ENCODE measurements around the gene ATXN7L1.

DNA sequence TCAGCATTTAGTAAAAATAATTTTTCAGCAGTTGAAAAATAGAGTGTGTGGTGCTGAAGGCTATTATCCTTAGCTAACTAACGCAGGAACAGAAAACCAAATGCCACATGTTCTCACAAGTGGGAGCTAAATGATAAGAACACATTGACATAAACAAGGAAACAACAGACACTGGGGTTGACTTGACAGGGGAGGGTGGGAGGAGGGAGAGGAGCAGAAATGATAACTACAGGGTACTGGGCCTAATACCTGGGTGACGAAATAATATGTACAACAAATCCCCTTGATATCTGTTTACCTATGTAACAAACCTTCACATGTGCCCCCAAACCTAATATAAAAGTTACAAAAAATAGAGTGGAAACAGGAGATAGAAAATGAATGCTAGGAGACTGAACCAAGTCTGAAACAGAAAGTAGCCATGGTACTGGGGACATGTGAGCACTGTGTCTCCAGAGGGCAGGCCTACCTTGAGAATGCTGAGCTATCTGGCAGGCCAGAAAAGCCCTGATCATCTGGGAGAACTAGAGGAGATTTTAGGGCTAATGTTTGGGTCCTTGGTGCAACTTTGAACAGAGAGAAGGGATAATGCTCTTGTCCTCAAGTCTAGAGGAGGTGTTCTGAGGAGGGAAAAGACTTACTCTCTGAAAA, 290.4 kb downstream of the ATXN7L1 start:
- TF ChIP-seq EZH2phosphoT487 (IDR thresholded peaks at IDR 0.05; ENCODE audit: low read depth): no peak
- TF ChIP-seq, protein P1, sequence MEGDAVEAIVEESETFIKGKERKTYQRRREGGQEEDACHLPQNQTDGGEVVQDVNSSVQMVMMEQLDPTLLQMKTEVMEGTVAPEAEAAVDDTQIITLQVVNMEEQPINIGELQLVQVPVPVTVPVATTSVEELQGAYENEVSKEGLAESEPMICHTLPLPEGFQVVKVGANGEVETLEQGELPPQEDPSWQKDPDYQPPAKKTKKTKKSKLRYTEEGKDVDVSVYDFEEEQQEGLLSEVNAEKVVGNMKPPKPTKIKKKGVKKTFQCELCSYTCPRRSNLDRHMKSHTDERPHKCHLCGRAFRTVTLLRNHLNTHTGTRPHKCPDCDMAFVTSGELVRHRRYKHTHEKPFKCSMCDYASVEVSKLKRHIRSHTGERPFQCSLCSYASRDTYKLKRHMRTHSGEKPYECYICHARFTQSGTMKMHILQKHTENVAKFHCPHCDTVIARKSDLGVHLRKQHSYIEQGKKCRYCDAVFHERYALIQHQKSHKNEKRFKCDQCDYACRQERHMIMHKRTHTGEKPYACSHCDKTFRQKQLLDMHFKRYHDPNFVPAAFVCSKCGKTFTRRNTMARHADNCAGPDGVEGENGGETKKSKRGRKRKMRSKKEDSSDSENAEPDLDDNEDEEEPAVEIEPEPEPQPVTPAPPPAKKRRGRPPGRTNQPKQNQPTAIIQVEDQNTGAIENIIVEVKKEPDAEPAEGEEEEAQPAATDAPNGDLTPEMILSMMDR (IDR thresholded peaks at IDR 0.05; ENCODE audit: low read depth, low read length): no peak

Data from OCI-LY3 (cell line).